GM10266 (cell line): Measurements from ENCODE around the gene ZBTB7A.
"Not testable (repeated sequence)": the region's sequence is repeated elsewhere in the genome, so short reads cannot be mapped to it uniquely, and the experiment has no call there.

Experiments
- DNase-seq: peaks from one replicate; pipeline ENCODE4 v3.0.0; 2012; ENCODE audit errors: extremely low spot score
- CTCF ChIP-seq: IDR thresholded peaks from 2 replicates; pipeline ENCODE4 v1.5.1; 2012; ENCODE audit warnings: mild to moderate bottlenecking, low read depth; ENCODE audit not compliant: control insufficient read depth, insufficient read depth; ENCODE audit errors: missing control alignments

The ZBTB7A gene

DNA sequence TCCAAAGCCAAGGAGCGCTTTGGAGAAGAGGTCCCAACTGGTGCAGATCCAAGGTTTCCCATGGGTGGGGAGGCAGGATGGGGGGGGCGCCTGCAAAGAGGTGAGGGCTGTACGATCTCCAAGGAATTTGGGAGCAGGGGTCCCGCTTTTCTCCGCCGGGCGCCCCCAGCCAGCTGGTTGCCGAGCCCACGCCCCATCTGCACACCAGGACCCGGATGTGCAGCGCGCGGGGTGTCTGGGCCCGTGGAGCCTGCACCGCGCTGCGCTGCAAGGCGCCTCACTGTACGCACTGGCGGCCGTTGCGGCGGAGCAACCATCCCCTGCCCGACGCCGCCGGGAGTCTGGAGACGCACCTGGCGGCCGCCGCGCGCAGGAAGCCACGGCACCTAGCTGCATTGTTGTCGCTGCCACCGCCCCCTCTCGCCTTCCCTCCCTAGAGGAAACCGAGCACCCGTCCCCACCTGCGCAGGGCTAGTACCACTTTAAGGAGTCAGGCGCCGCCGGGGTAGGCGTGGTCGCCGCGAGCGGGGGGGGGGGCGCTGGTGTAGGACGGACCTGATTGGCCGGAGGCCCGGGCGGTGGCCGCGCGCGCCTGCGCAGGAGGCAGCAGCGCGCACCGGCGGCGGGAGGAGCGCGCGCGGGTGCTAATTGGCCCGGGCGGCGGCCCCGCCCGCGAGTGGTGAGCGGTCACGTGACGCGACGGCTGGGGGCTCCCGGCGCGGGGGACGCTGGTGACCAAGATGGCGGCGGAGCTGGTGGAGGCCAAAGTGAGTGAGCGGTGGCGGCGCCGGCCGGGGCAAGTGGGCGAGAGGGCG lies 59.5 kb downstream of the ZBTB7A start, which contains the start of gene PIAS4:
Gene PIAS4 (plus strand): TSS at position 716 of the 815 bp plus-strand sequence. CDS start 25 bp downstream, at position 741.
- TF ChIP-seq CTCF, result no peak
- peak; percentile 100 for DNase-seq

GRCh38 chr19:4005436-4005835 lies 61.3 kb downstream of the ZBTB7A start:
- not testable (repeated sequence) for DNase-seq

DNA sequence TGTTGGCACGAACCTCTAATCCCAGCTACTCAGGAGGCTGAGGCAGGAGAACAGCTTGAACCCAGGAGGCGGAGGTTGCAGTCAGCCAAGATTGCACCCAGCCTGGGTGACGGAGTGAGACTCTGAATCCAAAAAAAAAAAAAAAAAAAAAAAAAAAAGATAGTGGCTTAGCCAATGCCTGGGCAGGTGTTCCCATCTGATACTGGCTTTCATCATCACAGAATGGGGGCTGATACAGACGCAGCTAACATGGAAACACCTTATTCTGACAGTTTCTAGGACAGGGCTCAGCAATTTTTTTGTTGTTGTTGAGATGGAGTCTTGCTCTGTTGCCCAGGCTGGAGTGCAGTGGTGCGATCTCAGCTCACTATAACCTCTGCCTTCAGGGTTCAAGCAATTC lies 65.9 kb downstream of the ZBTB7A start:
- DNase-seq, result not testable (repeated sequence)

DNA sequence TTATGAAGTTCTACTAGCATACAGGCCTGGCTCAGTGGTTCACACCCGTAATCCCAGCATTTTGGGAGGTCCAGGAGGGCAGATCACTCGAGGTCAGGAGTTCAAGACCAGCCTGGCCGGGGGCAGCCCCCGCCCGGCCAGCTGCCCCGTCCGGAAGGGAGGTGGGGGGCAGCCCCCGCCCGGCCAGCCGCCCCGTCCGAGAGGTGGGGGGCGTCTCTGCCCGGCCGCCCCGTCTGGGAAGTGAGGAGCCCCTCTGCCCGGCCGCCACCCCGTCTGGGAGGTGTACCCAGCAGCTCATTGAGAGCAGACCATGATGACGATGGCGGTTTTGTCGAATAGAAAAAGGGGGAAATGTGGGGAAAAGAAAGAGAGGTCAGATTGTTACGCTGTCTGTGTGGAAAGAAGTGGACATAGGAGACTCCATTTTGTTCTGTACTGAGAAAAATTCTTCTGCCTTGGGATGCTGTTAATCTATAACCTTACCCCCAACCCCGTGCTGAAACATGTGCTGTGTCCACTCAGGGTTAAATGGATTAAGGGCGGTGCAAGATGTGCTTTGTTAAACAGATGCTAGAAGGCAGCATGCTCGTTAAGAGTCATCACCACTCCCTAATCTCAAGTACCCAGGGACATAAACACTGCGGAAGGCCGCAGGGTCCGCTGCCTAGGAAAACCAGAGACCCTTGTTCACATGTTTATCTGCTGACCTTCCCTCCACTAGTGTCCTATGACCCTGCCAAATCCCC lies 67.9 kb downstream of the ZBTB7A start:
- DNase-seq, result not testable (repeated sequence)

GRCh38 chr19:3995607-3996006 lies 71.1 kb downstream of the ZBTB7A start:
- no peak for TF ChIP-seq CTCF
- DNase-seq, result no peak
